GM10266 (cell line): Measurements from ENCODE around the gene IGF2R.

Experiments used
- DNase-seq: peaks from one replicate; pipeline ENCODE4 v3.0.0; 2012; ENCODE audit errors: extremely low spot score
- CTCF ChIP-seq: IDR thresholded peaks from 2 replicates; pipeline ENCODE4 v1.5.1; 2012; ENCODE audit warnings: mild to moderate bottlenecking, low read depth; ENCODE audit not compliant: control insufficient read depth, insufficient read depth; ENCODE audit errors: missing control alignments

IGF2R gene

DNA sequence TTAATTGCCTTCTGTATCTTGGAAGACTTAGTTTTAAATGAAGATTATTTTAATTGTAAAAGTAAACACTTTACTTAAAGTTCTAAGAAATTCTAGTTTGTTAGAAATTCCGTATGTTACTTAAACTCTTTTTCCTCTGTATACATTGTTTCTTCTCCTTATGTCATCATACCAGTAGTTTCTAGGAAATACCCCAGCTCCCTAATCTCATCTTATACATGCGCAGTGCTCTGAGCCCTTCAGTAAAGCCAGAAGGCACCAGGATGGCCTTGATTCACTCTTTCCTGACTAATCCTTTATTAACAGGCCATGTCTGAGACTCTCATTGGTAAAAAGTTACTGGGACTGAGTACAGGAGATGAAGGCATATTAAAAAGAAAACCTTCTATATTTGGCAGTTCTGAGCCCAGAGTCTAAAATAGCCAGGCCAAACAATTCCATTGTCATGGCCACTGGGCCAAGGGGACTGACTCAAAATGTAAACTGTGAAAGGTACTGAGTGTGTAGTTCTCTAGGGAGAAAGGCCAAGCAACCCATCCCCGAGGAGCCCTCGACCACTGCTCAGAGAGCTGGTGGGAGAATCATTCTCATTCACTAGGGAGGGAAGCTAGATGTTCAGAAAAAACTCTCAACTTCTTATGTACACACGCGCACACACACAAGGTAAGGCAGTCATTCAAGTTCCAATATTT is 177.7 kb downstream of the IGF2R start:
- no peak for TF ChIP-seq CTCF

DNA sequence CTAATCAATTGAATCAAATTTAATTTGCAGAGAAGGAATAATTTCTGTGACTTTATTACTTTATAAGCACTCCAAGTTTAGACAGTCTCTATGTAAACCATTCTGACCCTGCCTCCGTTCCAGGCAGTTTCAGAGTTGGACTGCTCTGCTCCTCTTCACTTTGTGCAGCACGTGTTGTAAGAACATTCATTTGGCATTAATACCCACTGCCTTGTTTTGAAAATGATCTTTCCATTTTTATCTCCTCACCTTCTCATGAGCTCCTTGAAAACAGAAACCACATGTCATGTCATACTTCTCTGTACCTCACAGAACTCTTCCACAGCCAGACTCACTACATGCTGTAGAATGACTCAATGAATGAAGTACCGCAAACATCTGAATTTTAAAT is 178.3 kb downstream of the IGF2R start:
- no peak for TF ChIP-seq CTCF
- DNase-seq = no peak

More for the DNA sequence above, 177.7 kb downstream of the IGF2R start:
- no peak for DNase-seq

GRCh38 chr6:160154471-160154870 is 185.6 kb downstream of the IGF2R start:
- no peak for DNase-seq
- TF ChIP-seq CTCF = no peak

GRCh38 chr6:160156842-160157241 is 188.0 kb downstream of the IGF2R start:
- no peak for DNase-seq
- TF ChIP-seq CTCF = no peak

DNA sequence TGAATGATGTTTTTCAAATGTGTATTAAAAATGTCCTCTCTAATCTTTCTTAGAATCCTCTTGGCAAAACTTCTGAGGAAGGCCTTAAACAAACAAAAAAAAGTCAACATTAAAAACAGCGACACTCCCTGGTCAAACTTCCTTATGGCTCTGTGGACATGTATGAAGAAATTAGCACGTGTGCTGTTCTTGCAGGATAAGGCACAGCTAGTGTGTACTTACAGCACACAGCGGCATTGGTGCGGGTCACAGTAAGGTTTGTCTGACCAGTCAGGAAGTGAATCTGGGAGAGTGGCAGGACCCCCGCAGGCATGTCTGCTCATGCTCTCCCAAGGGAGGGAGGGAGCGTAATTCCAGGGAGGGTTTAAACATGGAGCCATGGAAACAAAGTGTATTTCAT is 191.6 kb downstream of the IGF2R start:
- no peak for TF ChIP-seq CTCF
- DNase-seq = no peak
